ENCODE data around the gene BATF3. TPM values are rescaled to one million over a fixed set of nuclear protein-coding genes. Genes with fewer than 3 reads are reported as not detected.

BATF3 gene
- total RNA-seq, 1 experiment from 2014 or later: 3.9 TPM

DNA sequence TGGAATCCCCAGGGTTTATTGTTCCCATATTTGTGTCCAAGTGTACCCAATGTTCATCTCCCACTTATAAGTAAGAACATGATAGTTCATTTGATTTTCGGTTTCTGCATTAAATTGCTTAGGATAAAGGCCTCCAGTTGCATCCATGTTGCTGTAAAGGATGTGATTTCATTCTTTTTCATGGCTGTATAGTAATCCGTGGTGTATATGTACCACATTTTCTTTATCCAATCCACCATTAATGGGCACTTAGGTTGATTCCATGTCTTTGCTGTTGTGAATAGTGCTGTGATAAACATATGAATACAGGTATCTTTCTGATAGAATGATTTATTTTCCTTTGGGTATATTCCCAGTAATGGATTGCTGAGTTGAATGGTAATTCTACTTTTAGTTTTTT, 20.0 kb upstream of the BATF3 start (continued):
- TF ChIP-seq, protein P1, sequence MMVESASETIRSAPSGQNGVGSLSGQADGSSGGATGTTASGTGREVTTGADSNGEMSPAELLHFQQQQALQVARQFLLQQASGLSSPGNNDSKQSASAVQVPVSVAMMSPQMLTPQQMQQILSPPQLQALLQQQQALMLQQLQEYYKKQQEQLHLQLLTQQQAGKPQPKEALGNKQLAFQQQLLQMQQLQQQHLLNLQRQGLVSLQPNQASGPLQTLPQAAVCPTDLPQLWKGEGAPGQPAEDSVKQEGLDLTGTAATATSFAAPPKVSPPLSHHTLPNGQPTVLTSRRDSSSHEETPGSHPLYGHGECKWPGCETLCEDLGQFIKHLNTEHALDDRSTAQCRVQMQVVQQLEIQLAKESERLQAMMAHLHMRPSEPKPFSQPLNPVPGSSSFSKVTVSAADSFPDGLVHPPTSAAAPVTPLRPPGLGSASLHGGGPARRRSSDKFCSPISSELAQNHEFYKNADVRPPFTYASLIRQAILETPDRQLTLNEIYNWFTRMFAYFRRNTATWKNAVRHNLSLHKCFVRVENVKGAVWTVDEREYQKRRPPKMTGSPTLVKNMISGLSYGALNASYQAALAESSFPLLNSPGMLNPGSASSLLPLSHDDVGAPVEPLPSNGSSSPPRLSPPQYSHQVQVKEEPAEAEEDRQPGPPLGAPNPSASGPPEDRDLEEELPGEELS (CRISPR knock-in tag; IDR thresholded peaks at IDR 0.05): no peak

DNA sequence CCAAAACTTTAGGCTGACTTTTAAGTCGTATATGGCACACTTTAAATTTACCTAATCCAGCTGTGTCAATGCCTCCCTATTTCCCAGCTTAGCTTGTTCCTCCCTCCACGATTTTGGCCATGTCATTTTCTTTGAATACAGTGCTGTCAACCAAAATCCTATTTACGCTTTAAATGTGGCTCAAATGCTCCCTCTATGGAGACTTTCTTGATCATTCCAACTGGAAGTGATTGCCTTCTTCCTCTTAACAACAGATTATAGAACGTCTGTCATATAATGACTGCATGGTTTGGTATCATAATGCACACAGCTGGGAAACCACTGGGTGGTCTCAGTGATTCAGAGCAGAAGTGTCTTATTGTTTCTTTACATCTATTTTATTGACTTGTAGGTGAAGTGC, 18.9 kb upstream of the BATF3 start:
- ChIA-PET CTCF (interaction anchor here (0.6 to 1.0 kb wide), 4 partner anchors 40 to 241 kb away, joined by 3 to 6 read pairs (median 4); no protein-coding TSS in a partner anchor), POLR2A (no interaction called here)
- DNase-seq (ENCODE audit: low spot score): no peak
- peaks cover 6% of the 10 kb centered on the region for H3K36me3 Mint-ChIP-seq
- no peak overlapping the region for H3K4me3 Mint-ChIP-seq
- no peak overlapping the region for H3K27ac Mint-ChIP-seq
- no peaks in the 10 kb centered on the region for H3K4me1 Mint-ChIP-seq
- no peak for ATAC-seq
- TF ChIP-seq JUN (CRISPR knock-in tag; IDR thresholded peaks at IDR 0.05) (no peak), ZNF232 (CRISPR knock-in tag; IDR thresholded peaks at IDR 0.05) (no peak), MXD4 (CRISPR knock-in tag; IDR thresholded peaks at IDR 0.05; ENCODE audit: borderline replicate concordance) (no peak)
- TF ChIP-seq, protein P2, sequence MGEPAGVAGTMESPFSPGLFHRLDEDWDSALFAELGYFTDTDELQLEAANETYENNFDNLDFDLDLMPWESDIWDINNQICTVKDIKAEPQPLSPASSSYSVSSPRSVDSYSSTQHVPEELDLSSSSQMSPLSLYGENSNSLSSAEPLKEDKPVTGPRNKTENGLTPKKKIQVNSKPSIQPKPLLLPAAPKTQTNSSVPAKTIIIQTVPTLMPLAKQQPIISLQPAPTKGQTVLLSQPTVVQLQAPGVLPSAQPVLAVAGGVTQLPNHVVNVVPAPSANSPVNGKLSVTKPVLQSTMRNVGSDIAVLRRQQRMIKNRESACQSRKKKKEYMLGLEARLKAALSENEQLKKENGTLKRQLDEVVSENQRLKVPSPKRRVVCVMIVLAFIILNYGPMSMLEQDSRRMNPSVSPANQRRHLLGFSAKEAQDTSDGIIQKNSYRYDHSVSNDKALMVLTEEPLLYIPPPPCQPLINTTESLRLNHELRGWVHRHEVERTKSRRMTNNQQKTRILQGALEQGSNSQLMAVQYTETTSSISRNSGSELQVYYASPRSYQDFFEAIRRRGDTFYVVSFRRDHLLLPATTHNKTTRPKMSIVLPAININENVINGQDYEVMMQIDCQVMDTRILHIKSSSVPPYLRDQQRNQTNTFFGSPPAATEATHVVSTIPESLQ (CRISPR knock-in tag; IDR thresholded peaks at IDR 0.05): no peak
- H3K9me3 Mint-ChIP-seq: peaks cover 13% of the 10 kb centered on the region
- peaks cover 4% of the 10 kb centered on the region for H3K27me3 Mint-ChIP-seq (ENCODE audit: low read depth)

DNA sequence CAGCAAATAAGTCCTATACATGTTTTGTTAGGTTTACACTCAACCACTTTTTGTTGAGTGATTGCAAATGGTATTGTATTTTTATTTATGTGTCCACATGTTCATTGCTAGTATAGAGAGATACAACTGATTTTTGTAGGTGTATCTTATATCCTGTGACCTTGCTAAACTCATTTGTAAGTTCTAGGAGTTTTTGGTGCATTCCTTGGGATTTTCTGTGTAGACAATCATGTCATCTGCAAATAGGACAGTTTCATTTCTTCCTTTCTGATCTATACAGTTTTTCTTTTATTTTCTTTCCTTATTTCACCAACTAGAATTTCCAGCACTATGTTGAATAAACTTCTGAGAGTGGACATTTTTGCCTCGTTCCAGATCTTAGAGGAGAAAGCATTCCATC, 16.5 kb upstream of the BATF3 start:
- Mint-ChIP-seq H3K4me3 (no peak overlapping the region), H3K27ac (no peak overlapping the region), H3K4me1 (no peaks in the 10 kb centered on the region), H3K36me3 (no peaks in the 10 kb centered on the region), H3K9me3 (peaks cover 12% of the 10 kb centered on the region), H3K27me3 (ENCODE audit: low read depth) (peaks cover 5% of the 10 kb centered on the region)
- ChIA-PET POLR2A (no interaction called here), CTCF (interaction anchor here (0.9 to 1.3 kb wide), 4 partner anchors 34 to 280 kb away, joined by 3 to 4 read pairs (median 4); no protein-coding TSS in a partner anchor)
- ATAC-seq (no peak), DNase-seq (ENCODE audit: low spot score) (no peak)
- TF ChIP-seq MYBL2 (CRISPR knock-in tag; IDR thresholded peaks at IDR 0.05) (no peak), ATF1 (CRISPR knock-in tag; IDR thresholded peaks at IDR 0.05) (no peak), ELF4 (CRISPR knock-in tag; IDR thresholded peaks at IDR 0.05; ENCODE audit: low read depth) (no peak), FOXJ3 (CRISPR knock-in tag; IDR thresholded peaks at IDR 0.05; ENCODE audit: borderline replicate concordance) (no peak), SMAD3 (CRISPR knock-in tag; IDR thresholded peaks at IDR 0.05; ENCODE audit: borderline replicate concordance) (no peak), ZNF317 (CRISPR knock-in tag; IDR thresholded peaks at IDR 0.05; ENCODE audit: borderline replicate concordance, low read depth) (no peak)
- TF ChIP-seq, protein P3, sequence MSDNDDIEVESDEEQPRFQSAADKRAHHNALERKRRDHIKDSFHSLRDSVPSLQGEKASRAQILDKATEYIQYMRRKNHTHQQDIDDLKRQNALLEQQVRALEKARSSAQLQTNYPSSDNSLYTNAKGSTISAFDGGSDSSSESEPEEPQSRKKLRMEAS (CRISPR knock-in tag; IDR thresholded peaks at IDR 0.05): no peak
- TF ChIP-seq, protein P4, sequence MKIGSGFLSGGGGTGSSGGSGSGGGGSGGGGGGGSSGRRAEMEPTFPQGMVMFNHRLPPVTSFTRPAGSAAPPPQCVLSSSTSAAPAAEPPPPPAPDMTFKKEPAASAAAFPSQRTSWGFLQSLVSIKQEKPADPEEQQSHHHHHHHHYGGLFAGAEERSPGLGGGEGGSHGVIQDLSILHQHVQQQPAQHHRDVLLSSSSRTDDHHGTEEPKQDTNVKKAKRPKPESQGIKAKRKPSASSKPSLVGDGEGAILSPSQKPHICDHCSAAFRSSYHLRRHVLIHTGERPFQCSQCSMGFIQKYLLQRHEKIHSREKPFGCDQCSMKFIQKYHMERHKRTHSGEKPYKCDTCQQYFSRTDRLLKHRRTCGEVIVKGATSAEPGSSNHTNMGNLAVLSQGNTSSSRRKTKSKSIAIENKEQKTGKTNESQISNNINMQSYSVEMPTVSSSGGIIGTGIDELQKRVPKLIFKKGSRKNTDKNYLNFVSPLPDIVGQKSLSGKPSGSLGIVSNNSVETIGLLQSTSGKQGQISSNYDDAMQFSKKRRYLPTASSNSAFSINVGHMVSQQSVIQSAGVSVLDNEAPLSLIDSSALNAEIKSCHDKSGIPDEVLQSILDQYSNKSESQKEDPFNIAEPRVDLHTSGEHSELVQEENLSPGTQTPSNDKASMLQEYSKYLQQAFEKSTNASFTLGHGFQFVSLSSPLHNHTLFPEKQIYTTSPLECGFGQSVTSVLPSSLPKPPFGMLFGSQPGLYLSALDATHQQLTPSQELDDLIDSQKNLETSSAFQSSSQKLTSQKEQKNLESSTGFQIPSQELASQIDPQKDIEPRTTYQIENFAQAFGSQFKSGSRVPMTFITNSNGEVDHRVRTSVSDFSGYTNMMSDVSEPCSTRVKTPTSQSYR (CRISPR knock-in tag; IDR thresholded peaks at IDR 0.05): no peak
- TF ChIP-seq, protein P5, sequence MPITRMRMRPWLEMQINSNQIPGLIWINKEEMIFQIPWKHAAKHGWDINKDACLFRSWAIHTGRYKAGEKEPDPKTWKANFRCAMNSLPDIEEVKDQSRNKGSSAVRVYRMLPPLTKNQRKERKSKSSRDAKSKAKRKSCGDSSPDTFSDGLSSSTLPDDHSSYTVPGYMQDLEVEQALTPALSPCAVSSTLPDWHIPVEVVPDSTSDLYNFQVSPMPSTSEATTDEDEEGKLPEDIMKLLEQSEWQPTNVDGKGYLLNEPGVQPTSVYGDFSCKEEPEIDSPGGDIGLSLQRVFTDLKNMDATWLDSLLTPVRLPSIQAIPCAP (CRISPR knock-in tag; IDR thresholded peaks at IDR 0.05): no peak
- TF ChIP-seq, protein P6, sequence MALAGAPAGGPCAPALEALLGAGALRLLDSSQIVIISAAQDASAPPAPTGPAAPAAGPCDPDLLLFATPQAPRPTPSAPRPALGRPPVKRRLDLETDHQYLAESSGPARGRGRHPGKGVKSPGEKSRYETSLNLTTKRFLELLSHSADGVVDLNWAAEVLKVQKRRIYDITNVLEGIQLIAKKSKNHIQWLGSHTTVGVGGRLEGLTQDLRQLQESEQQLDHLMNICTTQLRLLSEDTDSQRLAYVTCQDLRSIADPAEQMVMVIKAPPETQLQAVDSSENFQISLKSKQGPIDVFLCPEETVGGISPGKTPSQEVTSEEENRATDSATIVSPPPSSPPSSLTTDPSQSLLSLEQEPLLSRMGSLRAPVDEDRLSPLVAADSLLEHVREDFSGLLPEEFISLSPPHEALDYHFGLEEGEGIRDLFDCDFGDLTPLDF (CRISPR knock-in tag; IDR thresholded peaks at IDR 0.05): no peak
